Omental fat pad (tissue), 4 donors: ENCODE data around the gene CRY2. TPM values are rescaled to one million over a fixed set of nuclear protein-coding genes. Genes with fewer than 3 reads are reported as not detected.

Experiments
- ATAC-seq: fragments of 150-250 bp; one replicate; pipeline ENCODE4 v1.9.1; 2016; ENCODE audit warnings: mild to moderate bottlenecking, moderate library complexity; ENCODE audit not compliant: low FRiP score
- DNase-seq: peaks from one replicate; pipeline ENCODE4 v3.0.0-alpha.2; 2019; ENCODE audit warnings: low spot score
- CTCF ChIP-seq, 3 donors: fragments of 450-650 bp; IDR thresholded peaks; one replicate each; pipeline ENCODE4 v1.5.1; 2016 to 2017; ENCODE audit warnings: antibody characterized with exemption in 3 of 3, mild to moderate bottlenecking in 3 of 3, moderate library complexity in 2 of 3
- total RNA-seq, 4 donors: library from RNA; depleted of rRNA; stranded (reverse); fragments of >200 nt; gene quantifications; one replicate each; pipeline ENCODE4 v1.1.0, GENCODE V29; 2016

Gene CRY2
- total RNA-seq, 4 donors from 2014 or later, result 53.1 to 63.4 (median 60.2) TPM

DNA sequence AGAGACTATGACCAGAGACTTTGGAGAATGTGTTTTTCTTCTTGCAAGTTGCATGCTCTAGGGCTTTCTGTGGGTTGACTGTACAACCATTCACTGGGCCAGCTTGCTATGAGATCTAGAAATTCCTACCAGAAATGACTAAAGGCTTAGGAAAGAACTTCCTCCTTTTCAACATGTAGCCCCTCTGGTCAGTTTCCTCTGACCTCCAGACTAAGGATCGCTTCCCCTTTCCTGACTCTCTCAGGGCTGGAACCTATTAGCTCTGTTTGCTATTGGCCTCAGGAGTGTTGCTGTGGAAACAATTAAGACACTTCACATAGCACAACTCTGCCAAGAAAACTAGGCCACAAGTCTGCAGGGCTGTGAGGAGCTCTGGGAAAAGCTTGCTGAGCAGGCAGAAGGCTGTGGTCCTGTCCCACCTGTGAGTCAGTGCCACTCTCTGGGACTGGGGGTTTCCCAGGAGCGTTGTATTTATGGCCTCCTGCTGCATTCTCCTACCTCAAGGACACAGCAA lies 10.7 kb downstream of the CRY2 start:
- DNase-seq, result peak; percentile 35
- no peak for TF ChIP-seq CTCF (IDR thresholded peaks at IDR 0.05)
- ATAC-seq, result peak; percentile 73

DNA sequence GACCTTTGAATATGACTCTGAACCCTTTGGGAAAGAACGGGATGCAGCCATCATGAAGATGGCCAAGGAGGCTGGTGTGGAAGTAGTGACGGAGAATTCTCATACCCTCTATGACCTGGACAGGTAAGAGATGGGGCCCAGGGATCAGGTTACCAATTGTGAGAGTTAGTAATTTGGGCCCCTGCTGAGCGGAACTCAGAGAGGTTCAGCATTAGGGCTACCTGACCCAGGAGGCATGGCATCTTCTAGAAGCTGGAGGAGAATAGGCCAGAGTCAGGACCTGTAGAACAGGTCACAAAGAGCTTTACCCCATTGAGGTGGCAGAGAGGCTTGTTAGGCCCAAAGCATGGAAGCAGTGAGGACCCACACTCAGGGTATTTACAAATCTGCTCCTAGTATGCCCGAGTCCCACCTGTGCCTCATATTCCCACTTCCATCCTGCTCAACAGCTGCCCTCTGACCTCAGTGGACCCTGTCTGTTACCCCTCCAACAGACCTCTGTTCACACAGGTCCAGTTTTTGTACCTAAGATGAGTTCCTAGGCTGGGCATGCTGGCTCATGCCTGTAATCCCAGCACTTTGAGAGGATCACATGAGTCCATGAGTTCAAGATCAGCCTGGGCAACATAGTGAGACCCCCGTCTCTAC lies 11.6 kb downstream of the CRY2 start:
- no peak for TF ChIP-seq CTCF (IDR thresholded peaks at IDR 0.05)
- ATAC-seq (no peak), DNase-seq (no peak)

- ATAC-seq (peak; percentile 91), DNase-seq (peak; percentile 72)
- TF ChIP-seq CTCF (IDR thresholded peaks at IDR 0.05), result no peak
Observed at GRCh38 chr11:45859661-45860140, 12.4 kb downstream of the CRY2 start.

DNA sequence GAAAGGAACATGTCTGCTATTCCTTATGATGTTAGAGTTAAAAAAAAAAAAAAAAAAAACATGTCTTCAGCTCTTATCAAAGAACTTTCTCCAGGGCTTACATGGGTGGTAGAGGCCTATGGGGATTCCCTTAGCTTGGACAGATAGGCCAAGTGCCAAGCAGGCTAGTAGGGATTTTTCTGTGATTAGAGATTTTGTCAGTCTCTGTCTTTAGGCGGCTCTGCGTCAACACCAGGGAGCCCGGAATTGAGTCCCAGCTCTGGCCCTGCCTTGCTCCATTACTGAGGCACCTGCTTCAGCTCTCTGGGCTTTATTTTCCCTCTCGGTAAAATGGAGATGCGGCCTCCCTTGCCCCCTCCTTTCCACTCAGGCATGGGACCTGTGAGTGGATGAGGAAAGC lies 13.1 kb downstream of the CRY2 start:
- no peak for ATAC-seq
- TF ChIP-seq CTCF (IDR thresholded peaks at IDR 0.05), result no peak
- DNase-seq, result peak; percentile 10

DNA sequence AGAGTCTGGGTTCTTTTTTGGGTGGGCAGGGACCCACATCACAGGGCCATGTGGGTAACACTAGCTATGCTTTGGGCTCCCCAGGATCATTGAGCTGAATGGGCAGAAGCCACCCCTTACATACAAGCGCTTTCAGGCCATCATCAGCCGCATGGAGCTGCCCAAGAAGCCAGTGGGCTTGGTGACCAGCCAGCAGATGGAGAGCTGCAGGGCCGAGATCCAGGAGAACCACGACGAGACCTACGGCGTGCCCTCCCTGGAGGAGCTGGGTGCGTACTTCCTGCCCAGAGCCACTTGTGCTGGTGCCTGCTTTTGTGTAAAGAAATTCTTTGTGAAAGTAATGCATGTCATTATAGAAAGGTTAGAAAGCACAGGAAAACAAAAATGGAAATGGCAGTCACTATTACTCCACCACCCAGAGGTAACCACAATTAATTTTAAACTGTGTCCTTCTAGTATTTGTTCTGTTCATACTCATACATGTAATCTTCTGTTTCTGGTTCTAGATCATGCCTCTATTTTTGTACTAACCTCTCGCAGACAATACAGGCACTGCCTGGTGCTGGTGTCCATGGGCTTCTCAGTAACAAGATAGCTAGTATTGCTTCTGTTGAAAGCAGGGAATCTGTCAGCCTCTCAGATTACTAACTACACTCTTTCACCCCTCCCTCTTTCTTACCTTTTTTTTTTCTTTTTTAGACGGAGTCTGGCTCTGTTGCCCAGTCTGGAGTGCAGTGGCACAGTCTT lies 13.7 kb downstream of the CRY2 start:
- ATAC-seq, result no peak
- DNase-seq, result peak; percentile 2
- no peak for TF ChIP-seq CTCF (IDR thresholded peaks at IDR 0.05)

GRCh38 chr11:45864041-45864440 lies 16.8 kb downstream of the CRY2 start:
- no peak for TF ChIP-seq CTCF (IDR thresholded peaks at IDR 0.05)
- no peak for ATAC-seq
- DNase-seq, result no peak
